Cardiac muscle cell (in vitro differentiated cells and primary cell): ENCODE measurements around the gene FAM117B. TPM values are rescaled to one million over a fixed set of nuclear protein-coding genes. Genes with fewer than 3 reads are reported as not detected.

Experiments
- DNase-seq, 2 donors: peaks; one replicate each; pipeline versions ENCODE4 v3.0.0 to v3.0.0-alpha.2; 2010 to 2017; ENCODE audit warnings: low read depth in 1 of 2, low spot score in 1 of 2
- H3K27ac ChIP-seq: fragments of 200-600 bp; sonication (generic); 2 replicates; pipeline ENCODE4 v1.5.1; 2016
- H3K27me3 ChIP-seq: fragments of 200-600 bp; sonication (generic); 2 replicates; pipeline ENCODE4 v1.6.0; 2016; ENCODE audit warnings: control low read depth
- H3K36me3 ChIP-seq: fragments of 200-600 bp; sonication (generic); 2 replicates; pipeline ENCODE4 v1.5.1; 2016; ENCODE audit warnings: control low read depth
- H3K4me1 ChIP-seq: fragments of 200-600 bp; sonication (generic); 2 replicates; pipeline ENCODE4 v1.8.1; 2017; ENCODE audit warnings: low read depth, mild to moderate bottlenecking, mixed run types
- H3K4me3 ChIP-seq: fragments of 200-600 bp; sonication (generic); 2 replicates; pipeline ENCODE4 v1.5.1; 2016; ENCODE audit warnings: mild to moderate bottlenecking
- H3K9me3 ChIP-seq: fragments of 200-600 bp; sonication (generic); 2 replicates; pipeline ENCODE4 v1.5.1; 2017; ENCODE audit warnings: low read depth, mild to moderate bottlenecking, control low read depth
- CTCF ChIP-seq: IDR thresholded peaks from 2 replicates; pipeline ENCODE4 v1.5.1; 2012; ENCODE audit warnings: low read depth, mild to moderate bottlenecking, low read length
- polyA plus RNA-seq: library from polyadenylated mRNA; unstranded; fragments of >200 nt; fragmentation: Nextera tagmentation; extraction: Ambion mirVana; gene quantifications from 2 replicates; pipeline ENCODE4 v1.2.1, GENCODE V29; 2016
- total RNA-seq: library from RNA; depleted of rRNA; stranded (reverse); fragments of >200 nt; gene quantifications from 2 replicates; pipeline ENCODE4 v1.2.3, GENCODE V29; 2016

Gene FAM117B
- total and polyA plus RNA-seq, 2 experiments from 2014 or later: 8.5 to 11.4 TPM

GRCh38 chr2:202679980-202680379 is 45.2 kb downstream of the FAM117B start:
- TF ChIP-seq CTCF: no peak
- no peak overlapping the region for H3K4me3 ChIP-seq
- no peaks in the 10 kb centered on the region for H3K4me1 ChIP-seq
- no peaks in the 10 kb centered on the region for H3K9me3 ChIP-seq
- DNase-seq: no peak
- no peaks in the 10 kb centered on the region for H3K36me3 ChIP-seq
- no peaks in the 10 kb centered on the region for H3K27me3 ChIP-seq
- no peak overlapping the region for H3K27ac ChIP-seq

- no peak overlapping the region for H3K27ac ChIP-seq
- H3K36me3 ChIP-seq: no peaks in the 10 kb centered on the region
- H3K4me3 ChIP-seq: no peak overlapping the region
- no peak for DNase-seq
- H3K27me3 ChIP-seq: no peaks in the 10 kb centered on the region
- no peaks in the 10 kb centered on the region for H3K9me3 ChIP-seq
- no peaks in the 10 kb centered on the region for H3K4me1 ChIP-seq
- no peak for TF ChIP-seq CTCF
These were observed 45.7 kb downstream of the FAM117B start for GRCh38 chr2:202680512-202680911.

- H3K27ac ChIP-seq: no peak overlapping the region
- H3K4me3 ChIP-seq: no peak overlapping the region
- no peaks in the 10 kb centered on the region for H3K4me1 ChIP-seq
- H3K36me3 ChIP-seq: no peaks in the 10 kb centered on the region
- no peaks in the 10 kb centered on the region for H3K9me3 ChIP-seq
- DNase-seq: no peak
- TF ChIP-seq CTCF: no peak
- H3K27me3 ChIP-seq: no peaks in the 10 kb centered on the region
These were observed 47.0 kb downstream of the FAM117B start for GRCh38 chr2:202681688-202682205.

- DNase-seq: no peak
These were observed 47.5 kb downstream of the FAM117B start for GRCh38 chr2:202682274-202682673.

GRCh38 chr2:202687276-202687675 is 52.5 kb downstream of the FAM117B start:
- no peaks in the 10 kb centered on the region for H3K36me3 ChIP-seq
- H3K27me3 ChIP-seq: no peaks in the 10 kb centered on the region
- DNase-seq: no peak
- no peak overlapping the region for H3K4me3 ChIP-seq
- no peak overlapping the region for H3K27ac ChIP-seq
- TF ChIP-seq CTCF: no peak
- no peaks in the 10 kb centered on the region for H3K9me3 ChIP-seq
- H3K4me1 ChIP-seq: no peaks in the 10 kb centered on the region

More at GRCh38 chr2:202682274-202682673, 47.5 kb downstream of the FAM117B start:
- Histone ChIP-seq H3K9me3 (no peaks in the 10 kb centered on the region), H3K36me3 (no peaks in the 10 kb centered on the region), H3K4me1 (no peaks in the 10 kb centered on the region), H3K4me3 (no peak overlapping the region), H3K27me3 (no peaks in the 10 kb centered on the region), H3K27ac (no peak overlapping the region)
- TF ChIP-seq CTCF: no peak

- Histone ChIP-seq H3K27ac (no peak overlapping the region), H3K4me3 (no peak overlapping the region), H3K9me3 (no peaks in the 10 kb centered on the region), H3K36me3 (no peaks in the 10 kb centered on the region), H3K4me1 (no peaks in the 10 kb centered on the region), H3K27me3 (no peaks in the 10 kb centered on the region)
- TF ChIP-seq CTCF: no peak
- no peak for DNase-seq
These were observed 54.7 kb downstream of the FAM117B start for GRCh38 chr2:202689459-202689858.
